Measurements from ENCODE around the gene SUPT3H. TPM values are rescaled to one million over a fixed set of nuclear protein-coding genes. Genes with fewer than 3 reads are reported as not detected.
"Not testable (repeated sequence)": the region's sequence is repeated elsewhere in the genome, so short reads cannot be mapped to it uniquely, and the experiment has no call there.

SUPT3H gene
- total RNA-seq, 1 donor from 2014 or later: 8.6 TPM

GRCh38 chr6:44914141-44914540 lies 463.6 kb downstream of the SUPT3H start:
- DNase-seq (ENCODE audit: low read depth, low spot score): no peak

- no peak for DNase-seq (ENCODE audit: low read depth, low spot score)
Observed at GRCh38 chr6:44906761-44907160, 471.0 kb downstream of the SUPT3H start.

GRCh38 chr6:44900358-44900757 lies 477.4 kb downstream of the SUPT3H start:
- not testable (repeated sequence) for DNase-seq (ENCODE audit: low read depth, low spot score)

DNA sequence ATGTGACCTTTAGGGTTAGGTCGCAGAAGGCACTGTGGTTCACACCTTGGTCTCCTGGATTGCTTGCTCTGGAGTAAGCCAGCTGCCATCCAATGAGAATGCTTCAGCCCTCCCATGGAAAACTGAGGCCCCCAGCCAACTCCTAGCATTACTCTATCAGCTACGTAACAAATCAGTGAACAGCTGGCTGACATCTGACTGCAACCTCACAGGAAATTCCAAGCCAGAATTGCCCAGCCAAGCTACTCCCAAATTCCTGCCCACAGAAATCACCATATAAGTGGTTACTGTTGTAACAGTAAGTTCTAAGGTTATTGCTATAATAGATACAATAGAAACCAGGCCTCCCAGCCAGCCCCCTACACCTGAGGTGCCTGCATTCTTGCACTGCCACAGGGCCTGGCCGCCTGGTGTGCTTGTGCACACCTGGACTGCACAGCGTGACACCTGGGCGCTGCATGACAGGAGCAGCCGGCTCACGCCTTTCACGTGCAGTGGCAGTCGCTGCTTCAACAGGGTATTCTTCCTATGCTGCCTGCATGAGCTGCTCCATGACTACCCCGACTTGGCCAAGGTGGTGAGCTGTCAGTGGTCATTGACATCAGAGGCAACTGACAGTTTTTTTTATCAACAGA lies 479.3 kb downstream of the SUPT3H start:
- no peak for DNase-seq (ENCODE audit: low read depth, low spot score)

DNA sequence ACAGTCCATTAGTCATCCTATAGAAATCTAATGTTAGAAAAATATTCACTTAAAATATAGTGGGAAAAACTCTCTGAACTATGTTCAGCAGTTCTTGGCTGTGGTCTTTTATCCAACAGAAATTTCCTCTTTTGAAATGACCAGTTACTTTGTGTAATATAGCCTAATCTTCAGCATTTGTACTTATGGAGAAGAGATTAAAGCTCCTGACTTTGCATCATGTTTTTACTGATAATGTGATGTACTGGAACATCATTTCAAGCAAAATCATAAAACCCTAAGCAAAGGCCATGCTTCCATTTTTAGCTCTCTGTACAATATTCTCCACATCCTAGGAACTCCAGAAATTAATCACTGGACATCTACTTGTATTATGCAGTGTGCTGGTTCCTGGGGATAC lies 480.4 kb downstream of the SUPT3H start:
- no peak for DNase-seq (ENCODE audit: low read depth, low spot score)

GRCh38 chr6:44896701-44897100 lies 481.0 kb downstream of the SUPT3H start:
- no peak for DNase-seq (ENCODE audit: low read depth, low spot score)

DNA sequence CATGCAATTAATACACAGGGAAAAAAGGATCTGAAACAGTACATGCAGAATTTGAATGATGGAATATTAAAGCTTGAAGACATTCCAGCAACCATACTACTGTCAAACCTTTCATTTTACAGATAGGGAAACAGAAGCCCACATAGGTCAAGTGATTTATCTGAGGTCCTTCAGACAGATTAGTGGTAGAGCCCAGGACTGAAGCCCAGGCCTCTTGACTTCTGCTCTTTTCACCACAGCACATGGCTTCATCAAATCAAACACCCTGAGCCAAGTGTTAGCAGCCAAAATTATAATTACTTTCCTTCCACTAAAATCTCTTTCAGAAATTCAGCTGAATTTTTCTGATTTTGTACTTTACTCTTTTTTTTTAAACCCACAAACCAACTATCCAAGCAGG lies 485.2 kb downstream of the SUPT3H start:
- DNase-seq (ENCODE audit: low read depth, low spot score): no peak

GRCh38 chr6:44879071-44879470 lies 498.7 kb downstream of the SUPT3H start:
- not testable (repeated sequence) for DNase-seq (ENCODE audit: low read depth, low spot score)

DNA sequence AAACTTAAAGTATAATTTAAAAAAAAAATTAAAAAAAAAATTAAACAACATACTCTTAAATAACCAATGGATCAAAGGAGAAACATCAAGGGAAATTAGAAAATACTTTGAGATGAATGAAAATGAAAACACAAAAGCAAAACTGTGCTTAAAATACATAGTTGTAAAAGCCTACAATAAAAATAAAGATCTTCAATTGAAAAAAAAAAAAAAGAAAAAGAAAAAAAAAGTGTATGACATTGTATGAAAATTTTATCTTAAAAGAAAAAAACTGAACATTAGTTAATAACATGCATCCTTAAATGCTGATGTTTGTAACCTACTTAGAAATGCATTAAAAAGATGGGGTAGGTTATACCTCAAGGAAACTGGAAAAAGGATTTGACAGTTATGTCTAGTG lies 501.1 kb downstream of the SUPT3H start:
- DNase-seq (ENCODE audit: low read depth, low spot score): not testable (repeated sequence)

- DNase-seq (ENCODE audit: low read depth, low spot score): no peak
Observed at GRCh38 chr6:44869321-44869897, 508.3 kb downstream of the SUPT3H start.

GRCh38 chr6:44868910-44869309 lies 508.8 kb downstream of the SUPT3H start:
- DNase-seq (ENCODE audit: low read depth, low spot score): no peak

- DNase-seq (ENCODE audit: low read depth, low spot score): no peak
Observed at GRCh38 chr6:44868335-44868668, 509.4 kb downstream of the SUPT3H start.

- no peak for DNase-seq (ENCODE audit: low read depth, low spot score)
Observed at GRCh38 chr6:44867571-44868334, 510.0 kb downstream of the SUPT3H start.

GRCh38 chr6:44865184-44865583 lies 512.5 kb downstream of the SUPT3H start:
- DNase-seq (ENCODE audit: low read depth, low spot score): not testable (repeated sequence)

GRCh38 chr6:44859901-44860410 lies 517.8 kb downstream of the SUPT3H start:
- no peak for DNase-seq (ENCODE audit: low read depth, low spot score)

DNA sequence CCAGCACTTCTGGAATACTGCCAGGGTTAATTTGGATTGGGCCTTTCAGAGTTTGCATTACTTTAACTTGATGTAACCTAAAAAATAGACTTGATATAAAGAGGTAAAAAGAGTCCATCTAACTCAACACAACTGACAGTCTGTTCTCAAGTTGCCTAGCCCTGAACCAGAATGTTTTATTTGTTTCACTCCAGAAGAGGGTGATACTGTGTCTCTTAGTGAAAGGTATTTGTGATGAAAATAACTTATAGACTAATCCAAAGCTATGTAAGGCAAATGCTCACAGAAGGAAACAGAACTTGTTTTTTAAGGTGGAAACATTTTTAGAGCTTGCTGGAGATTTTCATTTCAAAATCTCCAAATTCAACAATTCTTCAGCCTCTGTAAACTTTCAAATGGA lies 518.7 kb downstream of the SUPT3H start:
- no peak for DNase-seq (ENCODE audit: low read depth, low spot score)

DNA sequence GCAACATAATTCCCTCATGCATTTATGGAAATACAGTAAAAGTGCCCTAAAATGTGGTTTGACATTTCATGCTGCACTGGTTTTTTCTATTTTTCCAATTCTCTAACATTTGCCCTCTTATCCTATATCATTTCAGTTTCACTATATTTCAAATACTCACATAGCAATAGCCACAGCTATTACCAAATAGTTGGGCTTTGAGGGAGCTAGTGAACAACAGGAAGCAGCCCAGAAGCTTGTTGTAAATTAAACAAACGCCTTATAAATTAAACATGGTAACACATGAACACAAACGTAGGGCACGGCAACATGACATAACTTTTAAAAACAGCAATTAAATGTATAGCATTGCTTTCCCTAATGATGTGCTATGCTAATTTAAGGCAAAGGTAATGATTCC lies 521.3 kb downstream of the SUPT3H start:
- DNase-seq (ENCODE audit: low read depth, low spot score): no peak

DNA sequence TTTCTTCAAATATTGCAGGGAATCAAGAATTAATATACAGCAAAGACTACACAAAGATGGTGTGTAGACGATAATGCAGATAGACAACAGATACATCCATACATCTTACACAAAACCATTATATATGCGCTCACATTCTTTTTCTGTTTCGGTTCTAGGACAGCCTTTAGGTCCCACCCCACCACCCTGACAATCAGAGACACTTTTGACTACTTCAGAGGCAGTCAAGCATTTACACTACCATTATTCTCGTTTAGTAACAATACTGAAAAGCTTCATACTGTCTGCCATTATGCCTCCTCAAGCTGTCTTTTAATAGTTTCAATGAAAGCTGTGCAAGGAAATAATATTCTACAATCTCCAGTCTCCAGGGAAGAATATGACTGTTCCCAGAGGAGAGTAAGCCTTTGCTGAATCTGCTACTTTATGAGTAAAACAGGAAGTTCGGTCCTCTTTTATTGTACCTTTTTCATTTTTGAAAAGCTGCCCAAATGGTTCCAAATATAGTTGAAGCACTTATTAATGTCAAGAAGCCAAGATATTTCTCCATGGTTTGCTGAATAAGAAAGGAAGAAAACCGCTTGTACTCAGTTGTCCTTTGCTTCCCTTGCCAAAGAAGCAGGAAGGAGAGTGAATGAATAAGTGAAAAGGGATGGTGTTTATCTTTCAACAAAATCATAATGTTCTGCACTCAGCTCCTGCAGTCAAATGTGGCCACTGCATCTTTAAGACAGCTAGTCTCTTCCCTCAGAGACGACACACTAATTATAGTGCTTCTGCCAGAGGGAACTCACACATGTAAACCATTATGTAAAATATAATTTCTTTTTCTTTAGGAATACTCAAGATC lies 521.9 kb downstream of the SUPT3H start:
- DNase-seq (ENCODE audit: low read depth, low spot score): no peak

DNA sequence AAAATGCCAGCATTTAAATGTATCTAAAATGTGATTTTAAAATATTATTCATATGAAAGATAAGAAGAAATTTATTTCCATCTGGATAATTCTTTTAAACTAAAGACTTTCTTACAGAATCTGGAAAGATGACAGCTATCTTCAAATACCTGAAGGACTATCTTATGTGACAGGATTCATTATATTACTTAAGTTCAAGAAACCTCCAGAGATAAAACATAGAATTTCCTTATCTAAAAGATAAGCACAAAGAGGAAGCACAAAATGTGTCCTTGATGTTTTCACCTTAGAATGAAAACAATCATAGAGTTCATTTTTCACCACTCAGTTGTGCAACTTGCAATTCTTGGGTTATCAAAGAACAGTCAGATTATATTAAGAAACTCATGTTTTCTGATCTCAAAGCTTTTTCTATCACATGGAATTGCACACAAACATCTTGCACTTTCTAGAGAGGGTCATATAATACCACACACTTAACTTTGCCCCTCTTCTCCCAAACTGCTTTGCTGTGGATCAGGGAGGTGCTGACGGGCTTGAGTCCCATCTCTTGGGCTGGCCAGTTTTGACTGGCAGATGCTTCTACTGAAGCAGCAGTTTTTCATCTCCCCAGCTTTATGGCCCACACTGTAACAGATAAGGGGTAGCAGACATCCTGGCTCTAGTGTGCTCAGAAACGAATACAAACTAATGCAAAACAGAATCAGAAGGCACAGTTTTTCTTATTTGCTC lies 522.9 kb downstream of the SUPT3H start:
- no peak for DNase-seq (ENCODE audit: low read depth, low spot score)

GRCh38 chr6:44851176-44851575 lies 526.6 kb downstream of the SUPT3H start:
- DNase-seq (ENCODE audit: low read depth, low spot score): no peak

DNA sequence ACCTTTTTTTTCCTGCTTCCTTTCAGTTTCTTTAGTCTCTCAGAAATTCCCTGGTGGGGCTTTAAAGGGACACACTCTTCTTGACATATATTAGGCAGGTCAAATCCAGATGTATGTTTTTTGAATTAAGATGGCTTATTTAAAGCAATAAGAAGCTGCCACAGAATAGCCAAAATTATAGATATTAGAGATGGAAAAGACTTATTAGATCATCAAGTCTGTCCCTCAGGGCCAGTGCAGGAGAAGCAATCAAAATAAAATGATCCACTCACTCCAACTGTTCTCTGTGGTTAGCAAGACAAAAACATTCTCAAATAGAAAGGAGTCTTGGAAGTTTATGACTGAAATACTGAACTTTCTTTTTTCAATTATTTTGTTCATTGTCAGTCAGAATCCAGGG lies 527.4 kb downstream of the SUPT3H start:
- DNase-seq (ENCODE audit: low read depth, low spot score): no peak
